GM19025 (cell line): ENCODE data around the gene ODAPH.
"Not testable (repeated sequence)": the region's sequence is repeated elsewhere in the genome, so short reads cannot be mapped to it uniquely, and the experiment has no call there.

Experiments
- ATAC-seq: cut with Tn5 transposase; IDR thresholded peaks from one replicate; pipeline ENCODE4 v1.9.1; 2021; ENCODE audit warnings: mild to moderate bottlenecking, low read depth, moderate library complexity; ENCODE audit not compliant: unreplicated experiment

ODAPH gene

GRCh38 chr4:75555294-75556164 lies at the start of gene ODAPH:
ODAPH (plus strand) TSS chr4:75556066; CDS start chr4:75556083, 17 bp downstream.
- peak; percentile 98 for ATAC-seq

- ATAC-seq = not testable (repeated sequence)
Measured at GRCh38 chr4:75509592-75509991, 46.3 kb upstream of the ODAPH start.

GRCh38 chr4:75511841-75512240 lies 44.0 kb upstream of the ODAPH start:
- ATAC-seq = no peak

GRCh38 chr4:75512386-75513211 lies 43.3 kb upstream of the ODAPH start:
- ATAC-seq = no peak

GRCh38 chr4:75513526-75514130 lies 42.2 kb upstream of the ODAPH start:
- ATAC-seq = no peak

- peak; percentile 94 for ATAC-seq
Measured at GRCh38 chr4:75514131-75514948, 41.5 kb upstream of the ODAPH start, which contains the start of the genes RCHY1 and THAP6. RCHY1 (minus strand) TSS chr4:75514403; CDS start chr4:75514286, 117 bp downstream. THAP6 (plus strand) TSS chr4:75514473; CDS start chr4:75515453, 980 bp downstream.

GRCh38 chr4:75514949-75515612 lies 40.8 kb upstream of the ODAPH start:
- no peak for ATAC-seq

GRCh38 chr4:75516144-75516543 lies 39.7 kb upstream of the ODAPH start:
- ATAC-seq = no peak

- ATAC-seq = not testable (repeated sequence)
Measured at GRCh38 chr4:75519452-75519851, 36.4 kb upstream of the ODAPH start.

GRCh38 chr4:75525086-75525485 lies 30.8 kb upstream of the ODAPH start:
- ATAC-seq = no peak

- no peak for ATAC-seq
Measured at GRCh38 chr4:75525910-75526309, 30.0 kb upstream of the ODAPH start.

- no peak for ATAC-seq
Measured at GRCh38 chr4:75527482-75527881, 28.4 kb upstream of the ODAPH start.

GRCh38 chr4:75530556-75531322 lies 25.1 kb upstream of the ODAPH start:
- no peak for ATAC-seq

GRCh38 chr4:75531536-75532143 lies 24.2 kb upstream of the ODAPH start:
- ATAC-seq = not testable (repeated sequence)

GRCh38 chr4:75533339-75533887 lies 22.5 kb upstream of the ODAPH start:
- not testable (repeated sequence) for ATAC-seq

- not testable (repeated sequence) for ATAC-seq
Measured at GRCh38 chr4:75533926-75534325, 21.9 kb upstream of the ODAPH start.

- not testable (repeated sequence) for ATAC-seq
Measured at GRCh38 chr4:75537308-75537707, 18.6 kb upstream of the ODAPH start.

- ATAC-seq = no peak
Measured at GRCh38 chr4:75542824-75543223, 13.0 kb upstream of the ODAPH start.
